GM12878 (cell line): ENCODE measurements around the gene TLCD2. TPM values are rescaled to one million over a fixed set of nuclear protein-coding genes. Genes with fewer than 3 reads are reported as not detected.
A peak's percentile ranks its signal among the peaks of the same experiment; 100 is the strongest.

Experiments
- microRNA counts: library from miRNA; unstranded; fragments of <30 nt; microRNA quantifications from one replicate; lab custom pipeline; 2016
- polyA plus RNA-seq, 11 experiments: library from polyadenylated mRNA; depleted of rRNA in 4 of 11; unstranded in 6 of 11; stranded (reverse) in 5 of 11; fragments of >200 nt; fragmentation: Nextera tagmentation in 4 of 11; fragmentation: Illumina TruSeq in 1 of 11; extraction: Ambion mirVana in 4 of 11; extraction: Trizol in 1 of 11; gene quantifications; 1 replicate in 1 of 11; 2 replicates in 10 of 11; pipeline versions ENCODE4 v1.2.1 to v1.2.3, GENCODE V29; 2011 to 2016; ENCODE audit warnings: inconsistent platforms in 2 of 11, missing spikeins in 2 of 11, low read depth in 1 of 11
- total RNA-seq, 4 experiments: library from RNA; depleted of rRNA in 3 of 4; stranded (reverse); fragments of >200 nt in 3 of 4; fragmentation: Illumina TruSeq in 1 of 4; extraction: Trizol in 1 of 4; gene quantifications; 2 replicates each; pipeline versions ENCODE4 v1.2.1 to v1.2.3, GENCODE V29; 2013 to 2021

Gene TLCD2
- total and polyA plus RNA-seq, 10 of the 15 experiments (the other 5 are each of a cell fraction or from before 2014, with no cell fraction given) = 0.02 to 0.15 (median 0.05) TPM; not detected in 2

MicroRNAs encoded within 50 kb of the gene (microRNA counts, 767-probe panel; counts per million panel counts)
- microRNA hsa-miR-22-3p (lab: Ali Mortazavi, UCI) = 2,876 counts per million, percentile 87 among the panel's probes with 10 or more counts

Other genes with a start within 250 kb of the TLCD2 start
Only the 7 nearest of the 12 such genes appear.
- gene SLC43A2, start 81.5 kb downstream of the TLCD2 start, total RNA-seq (2014; rRNA removed) = 9.4 and 11.6 TPM in 2 replicates
- gene SLC43A2, start 81.5 kb downstream of the TLCD2 start, total RNA-seq (2014; rRNA removed; fragmentation: Illumina TruSeq; extraction: Trizol) = 3.5 and 4.7 TPM in 2 replicates
- gene SLC43A2, start 81.5 kb downstream of the TLCD2 start, total RNA-seq (2021) = 14.0 and 14.1 TPM in 2 replicates
- 1.7 and 2.9 TPM in 2 replicates for gene SLC43A2, start 81.5 kb downstream of the TLCD2 start, polyA plus RNA-seq (2011; rRNA removed)
- 1.6 and 3.9 TPM in 2 replicates for gene SLC43A2, start 81.5 kb downstream of the TLCD2 start, polyA plus RNA-seq (2014; fragmentation: Illumina TruSeq; extraction: Trizol)
- gene SLC43A2, start 81.5 kb downstream of the TLCD2 start, polyA plus RNA-seq (2014; fragmentation: Nextera tagmentation; extraction: Ambion mirVana) = under 1 TPM; 0.03 to 0.13 TPM
- 12.3 and 12.6 TPM in 2 replicates for gene SLC43A2, start 81.5 kb downstream of the TLCD2 start, polyA plus RNA-seq (2014; rRNA removed)
- gene SLC43A2, start 81.5 kb downstream of the TLCD2 start, polyA plus RNA-seq (2016; fragmentation: Nextera tagmentation; extraction: Ambion mirVana) = 1 to 10 TPM; 6.7 to 7.4 TPM
- 0.73 and 1.1 TPM in 2 replicates for gene SCARF1, start 64.6 kb downstream of the TLCD2 start, total RNA-seq (2014; rRNA removed)
- 0.40 and 0.51 TPM in 2 replicates for gene SCARF1, start 64.6 kb downstream of the TLCD2 start, total RNA-seq (2014; rRNA removed; fragmentation: Illumina TruSeq; extraction: Trizol)
- 1.4 and 1.7 TPM in 2 replicates for gene SCARF1, start 64.6 kb downstream of the TLCD2 start, total RNA-seq (2021)
- gene SCARF1, start 64.6 kb downstream of the TLCD2 start, polyA plus RNA-seq (2011; rRNA removed) = 0.27 and 0.45 TPM in 2 replicates
- gene SCARF1, start 64.6 kb downstream of the TLCD2 start, polyA plus RNA-seq (2014; fragmentation: Illumina TruSeq; extraction: Trizol) = 0.26 TPM in 1 of 2 replicates, not detected in the other
- under 1 TPM; 0.10 to 0.15 TPM for gene SCARF1, start 64.6 kb downstream of the TLCD2 start, polyA plus RNA-seq (2014; fragmentation: Nextera tagmentation; extraction: Ambion mirVana)
- 1.0 and 1.9 TPM in 2 replicates for gene SCARF1, start 64.6 kb downstream of the TLCD2 start, polyA plus RNA-seq (2014; rRNA removed)
- gene SCARF1, start 64.6 kb downstream of the TLCD2 start, polyA plus RNA-seq (2016; fragmentation: Nextera tagmentation; extraction: Ambion mirVana) = under 1 TPM; 0.33 to 0.54 TPM
- 5.3 and 6.0 TPM in 2 replicates for gene RILP, start 60.5 kb downstream of the TLCD2 start, total RNA-seq (2014; rRNA removed)
- gene RILP, start 60.5 kb downstream of the TLCD2 start, total RNA-seq (2014; rRNA removed; fragmentation: Illumina TruSeq; extraction: Trizol) = 2.4 and 3.3 TPM in 2 replicates
- 3.5 and 4.2 TPM in 2 replicates for gene RILP, start 60.5 kb downstream of the TLCD2 start, total RNA-seq (2021)
- 1.2 and 2.0 TPM in 2 replicates for gene RILP, start 60.5 kb downstream of the TLCD2 start, polyA plus RNA-seq (2011; rRNA removed)
- 0.79 and 2.6 TPM in 2 replicates for gene RILP, start 60.5 kb downstream of the TLCD2 start, polyA plus RNA-seq (2014; fragmentation: Illumina TruSeq; extraction: Trizol)
- gene RILP, start 60.5 kb downstream of the TLCD2 start, polyA plus RNA-seq (2014; fragmentation: Nextera tagmentation; extraction: Ambion mirVana) = under 1 TPM in 1 of 2 experiments, not detected in 1; 0.60 TPM
- gene RILP, start 60.5 kb downstream of the TLCD2 start, polyA plus RNA-seq (2014; rRNA removed) = 6.1 and 8.1 TPM in 2 replicates
- 1 to 10 TPM; 2.2 to 3.5 TPM for gene RILP, start 60.5 kb downstream of the TLCD2 start, polyA plus RNA-seq (2016; fragmentation: Nextera tagmentation; extraction: Ambion mirVana)
- gene PRPF8, start 25.5 kb downstream of the TLCD2 start, total RNA-seq (2014; rRNA removed) = 119 and 157 TPM in 2 replicates
- gene PRPF8, start 25.5 kb downstream of the TLCD2 start, total RNA-seq (2014; rRNA removed; fragmentation: Illumina TruSeq; extraction: Trizol) = 75.0 and 77.2 TPM in 2 replicates
- gene PRPF8, start 25.5 kb downstream of the TLCD2 start, total RNA-seq (2021) = 313 and 337 TPM in 2 replicates
- gene PRPF8, start 25.5 kb downstream of the TLCD2 start, polyA plus RNA-seq (2011; rRNA removed) = 45.4 and 156 TPM in 2 replicates
- gene PRPF8, start 25.5 kb downstream of the TLCD2 start, polyA plus RNA-seq (2014; fragmentation: Illumina TruSeq; extraction: Trizol) = 193 and 227 TPM in 2 replicates
- gene PRPF8, start 25.5 kb downstream of the TLCD2 start, polyA plus RNA-seq (2014; fragmentation: Nextera tagmentation; extraction: Ambion mirVana) = 100 to 1,000 TPM; 133 to 167 TPM
- 123 and 163 TPM in 2 replicates for gene PRPF8, start 25.5 kb downstream of the TLCD2 start, polyA plus RNA-seq (2014; rRNA removed)
- gene PRPF8, start 25.5 kb downstream of the TLCD2 start, polyA plus RNA-seq (2016; fragmentation: Nextera tagmentation; extraction: Ambion mirVana) = 100 to 1,000 TPM; 224 to 238 TPM
- gene WDR81, start 14.3 kb upstream of the TLCD2 start, total RNA-seq (2014; rRNA removed) = 15.1 and 16.0 TPM in 2 replicates
- 3.8 and 5.0 TPM in 2 replicates for gene WDR81, start 14.3 kb upstream of the TLCD2 start, total RNA-seq (2014; rRNA removed; fragmentation: Illumina TruSeq; extraction: Trizol)
- 19.0 and 22.4 TPM in 2 replicates for gene WDR81, start 14.3 kb upstream of the TLCD2 start, total RNA-seq (2021)
- 1.4 and 2.8 TPM in 2 replicates for gene WDR81, start 14.3 kb upstream of the TLCD2 start, polyA plus RNA-seq (2011; rRNA removed)
- gene WDR81, start 14.3 kb upstream of the TLCD2 start, polyA plus RNA-seq (2014; fragmentation: Illumina TruSeq; extraction: Trizol) = 0.54 and 4.0 TPM in 2 replicates
- gene WDR81, start 14.3 kb upstream of the TLCD2 start, polyA plus RNA-seq (2014; fragmentation: Nextera tagmentation; extraction: Ambion mirVana) = under 1 TPM in 1 of 2 experiments, not detected in 1; 0.13 TPM
- 15.1 and 17.5 TPM in 2 replicates for gene WDR81, start 14.3 kb upstream of the TLCD2 start, polyA plus RNA-seq (2014; rRNA removed)
- 1 to 10 TPM; 7.3 to 8.5 TPM for gene WDR81, start 14.3 kb upstream of the TLCD2 start, polyA plus RNA-seq (2016; fragmentation: Nextera tagmentation; extraction: Ambion mirVana)
- gene SERPINF2, start 32.5 kb upstream of the TLCD2 start, total RNA-seq (2014; rRNA removed) = 0.11 TPM in 1 of 2 replicates, not detected in the other
- 0.04 TPM in 1 of 2 replicates, not detected in the other for gene SERPINF2, start 32.5 kb upstream of the TLCD2 start, total RNA-seq (2014; rRNA removed; fragmentation: Illumina TruSeq; extraction: Trizol)
- 0.21 and 0.40 TPM in 2 replicates for gene SERPINF2, start 32.5 kb upstream of the TLCD2 start, total RNA-seq (2021)
- 0.14 TPM in 1 of 2 replicates, not detected in the other for gene SERPINF2, start 32.5 kb upstream of the TLCD2 start, polyA plus RNA-seq (2011; rRNA removed)
- not detected in 2 replicates for gene SERPINF2, start 32.5 kb upstream of the TLCD2 start, polyA plus RNA-seq (2014; fragmentation: Illumina TruSeq; extraction: Trizol)
- not detected for gene SERPINF2, start 32.5 kb upstream of the TLCD2 start, polyA plus RNA-seq (2014; fragmentation: Nextera tagmentation; extraction: Ambion mirVana)
- 0.03 TPM in 1 of 2 replicates, not detected in the other for gene SERPINF2, start 32.5 kb upstream of the TLCD2 start, polyA plus RNA-seq (2014; rRNA removed)
- gene SERPINF2, start 32.5 kb upstream of the TLCD2 start, polyA plus RNA-seq (2016; fragmentation: Nextera tagmentation; extraction: Ambion mirVana) = not detected
- 2.3 and 6.3 TPM in 2 replicates for gene SERPINF1, start 51.7 kb upstream of the TLCD2 start, total RNA-seq (2014; rRNA removed)
- gene SERPINF1, start 51.7 kb upstream of the TLCD2 start, total RNA-seq (2014; rRNA removed; fragmentation: Illumina TruSeq; extraction: Trizol) = 2.4 and 2.9 TPM in 2 replicates
- gene SERPINF1, start 51.7 kb upstream of the TLCD2 start, total RNA-seq (2021) = 3.0 and 3.4 TPM in 2 replicates
- 0.18 and 0.19 TPM in 2 replicates for gene SERPINF1, start 51.7 kb upstream of the TLCD2 start, polyA plus RNA-seq (2011; rRNA removed)
- 1.8 and 3.3 TPM in 2 replicates for gene SERPINF1, start 51.7 kb upstream of the TLCD2 start, polyA plus RNA-seq (2014; fragmentation: Illumina TruSeq; extraction: Trizol)
- gene SERPINF1, start 51.7 kb upstream of the TLCD2 start, polyA plus RNA-seq (2014; fragmentation: Nextera tagmentation; extraction: Ambion mirVana) = 1 to 10 TPM; 1.7 to 1.9 TPM
- 4.4 and 4.9 TPM in 2 replicates for gene SERPINF1, start 51.7 kb upstream of the TLCD2 start, polyA plus RNA-seq (2014; rRNA removed)
- gene SERPINF1, start 51.7 kb upstream of the TLCD2 start, polyA plus RNA-seq (2016; fragmentation: Nextera tagmentation; extraction: Ambion mirVana) = 1 to 10 TPM; 4.5 to 5.5 TPM